HepG2 (cell line): Measurements from ENCODE around the gene COQ8B.

ENCODE experiments used
- CREM ChIP-seq, 2 experiments: sonication (generic) in 1 of 2; formaldehyde crosslinking in 1 of 2; IDR thresholded peaks; 2 replicates each; pipeline versions ENCODE4 v1.4.0 to v1.6.1; 2016 to 2020; ENCODE audit warnings: antibody characterized with exemption in 1 of 2, mild to moderate bottlenecking in 1 of 2, missing genetic modification reagents in 1 of 2
- GABPB1 ChIP-seq: IDR thresholded peaks from 2 replicates; pipeline ENCODE4 v1.6.1; 2016; ENCODE audit warnings: mild to moderate bottlenecking, missing genetic modification reagents, moderate library complexity, missing compliant biosample characterization
- KDM1A ChIP-seq: IDR thresholded peaks from 2 replicates; pipeline ENCODE4 v1.6.1; 2016; ENCODE audit warnings: missing compliant biosample characterization
- MYNN ChIP-seq: sonication (generic); formaldehyde crosslinking; IDR thresholded peaks from 2 replicates; pipeline ENCODE4 v1.4.0; 2020; ENCODE audit warnings: mild to moderate bottlenecking, low read depth, missing genetic modification reagents
- RAD21 ChIP-seq: fragments of 450-650 bp; formaldehyde crosslinking; IDR thresholded peaks from 2 replicates; pipeline ENCODE4 v1.5.0; 2020; ENCODE audit warnings: mild to moderate bottlenecking
- TMF1 ChIP-seq: sonication (generic); formaldehyde crosslinking; IDR thresholded peaks from 2 replicates; pipeline ENCODE4 v1.8.1; 2022; ENCODE audit warnings: low read depth, missing genetic modification reagents
- ZNF274 ChIP-seq: sonication (generic); formaldehyde crosslinking; IDR thresholded peaks from 2 replicates; pipeline ENCODE4 v1.5.1; 2020; ENCODE audit warnings: mild to moderate bottlenecking, missing genetic modification reagents
- ZNF75D ChIP-seq: sonication (generic); formaldehyde crosslinking; IDR thresholded peaks from 2 replicates; pipeline ENCODE4 v1.8.1; 2023; ENCODE audit warnings: missing genetic modification reagents, mild to moderate bottlenecking, borderline replicate concordance
- TF ChIP-seq, protein P1 (sequence below): sonication (generic); formaldehyde crosslinking; IDR thresholded peaks from 2 replicates; pipeline ENCODE4 v1.5.0; 2020; ENCODE audit warnings: mild to moderate bottlenecking, missing genetic modification reagents, moderate library complexity
- TF ChIP-seq, protein P2 (sequence below): sonication (generic); formaldehyde crosslinking; IDR thresholded peaks from 2 replicates; pipeline ENCODE4 v1.8.1; 2023; ENCODE audit warnings: missing genetic modification reagents, inconsistent platforms, borderline replicate concordance
- TF ChIP-seq, protein P3 (sequence below): sonication (generic); formaldehyde crosslinking; IDR thresholded peaks from 2 replicates; pipeline ENCODE4 v1.4.0; 2020; ENCODE audit warnings: missing genetic modification reagents, low read depth, mild to moderate bottlenecking, borderline replicate concordance
- TF ChIP-seq, protein P4 (sequence below): IDR thresholded peaks from 2 replicates; pipeline ENCODE4 v1.6.1; 2012; ENCODE audit warnings: inconsistent platforms
- TF ChIP-seq, protein P5 (sequence below), 2 experiments: sonication (generic) in 1 of 2; formaldehyde crosslinking in 1 of 2; IDR thresholded peaks; 2 replicates each; pipeline versions ENCODE4 v1.5.1 to v1.6.1; 2011 to 2020; ENCODE audit warnings: borderline replicate concordance in 1 of 2, low read depth in 1 of 2, low read length in 1 of 2, mild to moderate bottlenecking in 1 of 2, missing genetic modification reagents in 1 of 2, moderate library complexity in 1 of 2

DNA sequence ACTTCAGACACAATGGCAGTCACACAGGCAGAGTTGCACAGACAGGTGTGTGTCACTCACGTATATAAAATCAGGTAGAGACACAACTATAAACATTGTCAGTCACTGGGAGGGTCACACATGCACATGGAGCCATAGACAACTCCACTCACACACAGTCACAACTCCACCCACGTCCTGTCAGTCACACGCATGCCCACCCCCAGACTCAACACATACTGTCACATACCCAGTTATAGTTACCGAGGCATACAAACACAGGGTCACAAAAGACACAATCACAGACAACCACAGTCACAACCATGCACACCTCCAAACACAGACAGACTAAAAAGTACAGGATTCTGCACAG lies 27.7 kb downstream of the COQ8B start:
- TF ChIP-seq KDM1A (CRISPR knock-in tag) (no peak), GABPB1 (CRISPR knock-in tag) (no peak), RAD21 (no peak), MYNN (CRISPR knock-in tag) (no peak), TMF1 (CRISPR knock-in tag) (no peak), CREM (IDR thresholded peaks at IDR 0.05) (no peak), CREM (CRISPR knock-in tag; IDR thresholded peaks at IDR 0.05) (no peak), ZNF274 (CRISPR knock-in tag) (no peak), ZNF75D (CRISPR knock-in tag) (no peak)
- TF ChIP-seq, protein P1, sequence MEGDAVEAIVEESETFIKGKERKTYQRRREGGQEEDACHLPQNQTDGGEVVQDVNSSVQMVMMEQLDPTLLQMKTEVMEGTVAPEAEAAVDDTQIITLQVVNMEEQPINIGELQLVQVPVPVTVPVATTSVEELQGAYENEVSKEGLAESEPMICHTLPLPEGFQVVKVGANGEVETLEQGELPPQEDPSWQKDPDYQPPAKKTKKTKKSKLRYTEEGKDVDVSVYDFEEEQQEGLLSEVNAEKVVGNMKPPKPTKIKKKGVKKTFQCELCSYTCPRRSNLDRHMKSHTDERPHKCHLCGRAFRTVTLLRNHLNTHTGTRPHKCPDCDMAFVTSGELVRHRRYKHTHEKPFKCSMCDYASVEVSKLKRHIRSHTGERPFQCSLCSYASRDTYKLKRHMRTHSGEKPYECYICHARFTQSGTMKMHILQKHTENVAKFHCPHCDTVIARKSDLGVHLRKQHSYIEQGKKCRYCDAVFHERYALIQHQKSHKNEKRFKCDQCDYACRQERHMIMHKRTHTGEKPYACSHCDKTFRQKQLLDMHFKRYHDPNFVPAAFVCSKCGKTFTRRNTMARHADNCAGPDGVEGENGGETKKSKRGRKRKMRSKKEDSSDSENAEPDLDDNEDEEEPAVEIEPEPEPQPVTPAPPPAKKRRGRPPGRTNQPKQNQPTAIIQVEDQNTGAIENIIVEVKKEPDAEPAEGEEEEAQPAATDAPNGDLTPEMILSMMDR = no peak
- TF ChIP-seq, protein P2, sequence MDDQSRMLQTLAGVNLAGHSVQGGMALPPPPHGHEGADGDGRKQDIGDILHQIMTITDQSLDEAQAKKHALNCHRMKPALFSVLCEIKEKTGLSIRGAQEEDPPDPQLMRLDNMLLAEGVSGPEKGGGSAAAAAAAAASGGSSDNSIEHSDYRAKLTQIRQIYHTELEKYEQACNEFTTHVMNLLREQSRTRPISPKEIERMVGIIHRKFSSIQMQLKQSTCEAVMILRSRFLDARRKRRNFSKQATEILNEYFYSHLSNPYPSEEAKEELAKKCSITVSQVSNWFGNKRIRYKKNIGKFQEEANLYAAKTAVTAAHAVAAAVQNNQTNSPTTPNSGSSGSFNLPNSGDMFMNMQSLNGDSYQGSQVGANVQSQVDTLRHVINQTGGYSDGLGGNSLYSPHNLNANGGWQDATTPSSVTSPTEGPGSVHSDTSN = no peak
- TF ChIP-seq, protein P3, sequence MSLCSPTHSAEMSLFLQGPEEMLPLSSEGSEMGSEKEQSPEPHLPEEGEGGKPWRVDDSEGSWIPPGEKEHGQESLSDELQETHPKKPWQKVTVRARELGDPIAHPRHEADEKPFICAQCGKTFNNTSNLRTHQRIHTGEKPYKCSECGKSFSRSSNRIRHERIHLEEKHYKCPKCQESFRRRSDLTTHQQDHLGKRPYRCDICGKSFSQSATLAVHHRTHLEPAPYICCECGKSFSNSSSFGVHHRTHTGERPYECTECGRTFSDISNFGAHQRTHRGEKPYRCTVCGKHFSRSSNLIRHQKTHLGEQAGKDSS = no peak
- TF ChIP-seq, protein P4, sequence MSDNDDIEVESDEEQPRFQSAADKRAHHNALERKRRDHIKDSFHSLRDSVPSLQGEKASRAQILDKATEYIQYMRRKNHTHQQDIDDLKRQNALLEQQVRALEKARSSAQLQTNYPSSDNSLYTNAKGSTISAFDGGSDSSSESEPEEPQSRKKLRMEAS = no peak
- TF ChIP-seq, protein P5, sequence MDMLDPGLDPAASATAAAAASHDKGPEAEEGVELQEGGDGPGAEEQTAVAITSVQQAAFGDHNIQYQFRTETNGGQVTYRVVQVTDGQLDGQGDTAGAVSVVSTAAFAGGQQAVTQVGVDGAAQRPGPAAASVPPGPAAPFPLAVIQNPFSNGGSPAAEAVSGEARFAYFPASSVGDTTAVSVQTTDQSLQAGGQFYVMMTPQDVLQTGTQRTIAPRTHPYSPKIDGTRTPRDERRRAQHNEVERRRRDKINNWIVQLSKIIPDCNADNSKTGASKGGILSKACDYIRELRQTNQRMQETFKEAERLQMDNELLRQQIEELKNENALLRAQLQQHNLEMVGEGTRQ (IDR thresholded peaks at IDR 0.05; ENCODE audit: low read depth, low read length) = no peak
- TF ChIP-seq, protein P5 (CRISPR knock-in tag; IDR thresholded peaks at IDR 0.05; ENCODE audit: borderline replicate concordance) = no peak
